ACHN (cell line): Measurements from ENCODE around the gene PRRX2.

Source experiments
- DNase-seq: peaks from one replicate; pipeline ENCODE4 v3.0.0-alpha.2; 2015
- in situ Hi-C: cut with HindIII; loops from 2 replicates; pipeline ENCODE4 v1.10.0; 2017; ENCODE audit warnings: low sequenced_read_pairs, low pct_ligation_motif_present, low pct_unique_long_range_greater_than_20kb

The PRRX2 gene

GRCh38 chr9:129665389-129665775, at the start of gene PRRX2:
TSS of gene PRRX2 (plus strand) at chr9:129665647. CDS start at chr9:129665868, 221 bp downstream.
- DNase-seq, result no peak
- in situ Hi-C loops, result no loop called here

- peak; percentile 60 for DNase-seq
- in situ Hi-C loops, result no loop called here
These were observed 48.3 kb upstream of the PRRX2 start for GRCh38 chr9:129617167-129617566.

GRCh38 chr9:129619787-129620668, 45.4 kb upstream of the PRRX2 start:
- DNase-seq, result peak; percentile 35
- in situ Hi-C loops, result no loop called here

- in situ Hi-C loops, result no loop called here
- no peak for DNase-seq
These were observed 44.7 kb upstream of the PRRX2 start, which contains the start of gene C9orf50 for GRCh38 chr9:129620669-129621295. TSS of gene C9orf50 (minus strand) at chr9:129621101. CDS start at chr9:129620574, 527 bp downstream.

- in situ Hi-C loops, result no loop called here
- DNase-seq, result no peak
These were observed 42.1 kb upstream of the PRRX2 start for GRCh38 chr9:129623331-129623730.

- in situ Hi-C loops, result no loop called here
- DNase-seq, result peak; percentile 50
These were observed 41.2 kb upstream of the PRRX2 start for GRCh38 chr9:129624168-129624759.

GRCh38 chr9:129624947-129625346, 40.5 kb upstream of the PRRX2 start:
- in situ Hi-C loops, result no loop called here
- DNase-seq, result no peak

- DNase-seq, result peak; percentile 74
These were observed 39.3 kb upstream of the PRRX2 start, which contains the start of gene NTMT1 for GRCh38 chr9:129626079-129626624. TSS of gene NTMT1 (plus strand) at chr9:129626163. CDS start at chr9:129632704, 6,541 bp downstream.

GRCh38 chr9:129626625-129627284, 38.7 kb upstream of the PRRX2 start:
- in situ Hi-C loops, result no loop called here
- peak; percentile 64 for DNase-seq

More at GRCh38 chr9:129626079-129626624, 39.3 kb upstream of the PRRX2 start, which contains the start of gene NTMT1:
- in situ Hi-C loops, result no loop called here

GRCh38 chr9:129627556-129628440, 37.6 kb upstream of the PRRX2 start:
- no peak for DNase-seq
- in situ Hi-C loops, result no loop called here

GRCh38 chr9:129628709-129629108, 36.7 kb upstream of the PRRX2 start:
- DNase-seq, result no peak
- in situ Hi-C loops, result no loop called here

GRCh38 chr9:129629251-129629820, 36.1 kb upstream of the PRRX2 start:
- DNase-seq, result no peak
- in situ Hi-C loops, result no loop called here

- in situ Hi-C loops, result no loop called here
- no peak for DNase-seq
These were observed 34.3 kb upstream of the PRRX2 start for GRCh38 chr9:129630967-129631673.

GRCh38 chr9:129631674-129632129, 33.7 kb upstream of the PRRX2 start:
- no peak for DNase-seq
- in situ Hi-C loops, result no loop called here

GRCh38 chr9:129632460-129632859, 33.0 kb upstream of the PRRX2 start:
- DNase-seq, result peak; percentile 18
- in situ Hi-C loops, result no loop called here

GRCh38 chr9:129633207-129633606, 32.2 kb upstream of the PRRX2 start:
- in situ Hi-C loops, result no loop called here
- no peak for DNase-seq

- in situ Hi-C loops, result no loop called here
These were observed 31.6 kb upstream of the PRRX2 start for GRCh38 chr9:129633848-129634247.

More at GRCh38 chr9:129633848-129634247, 31.6 kb upstream of the PRRX2 start:
- no peak for DNase-seq
